Astrocyte (in vitro differentiated cells and primary cell): ENCODE measurements around the gene SCLY.

Experiments used
- EZH2 ChIP-seq: IDR thresholded peaks from 2 replicates; pipeline ENCODE4 v1.6.1; 2012; ENCODE audit warnings: mild to moderate bottlenecking, low read length, inconsistent platforms; ENCODE audit not compliant: insufficient read depth
- TF ChIP-seq, protein P1 (sequence below): IDR thresholded peaks from 2 replicates; pipeline ENCODE4 v1.5.1; 2011; ENCODE audit warnings: low read depth, mild to moderate bottlenecking, inconsistent platforms, low read length, moderate library complexity; ENCODE audit not compliant: insufficient read depth

DNA sequence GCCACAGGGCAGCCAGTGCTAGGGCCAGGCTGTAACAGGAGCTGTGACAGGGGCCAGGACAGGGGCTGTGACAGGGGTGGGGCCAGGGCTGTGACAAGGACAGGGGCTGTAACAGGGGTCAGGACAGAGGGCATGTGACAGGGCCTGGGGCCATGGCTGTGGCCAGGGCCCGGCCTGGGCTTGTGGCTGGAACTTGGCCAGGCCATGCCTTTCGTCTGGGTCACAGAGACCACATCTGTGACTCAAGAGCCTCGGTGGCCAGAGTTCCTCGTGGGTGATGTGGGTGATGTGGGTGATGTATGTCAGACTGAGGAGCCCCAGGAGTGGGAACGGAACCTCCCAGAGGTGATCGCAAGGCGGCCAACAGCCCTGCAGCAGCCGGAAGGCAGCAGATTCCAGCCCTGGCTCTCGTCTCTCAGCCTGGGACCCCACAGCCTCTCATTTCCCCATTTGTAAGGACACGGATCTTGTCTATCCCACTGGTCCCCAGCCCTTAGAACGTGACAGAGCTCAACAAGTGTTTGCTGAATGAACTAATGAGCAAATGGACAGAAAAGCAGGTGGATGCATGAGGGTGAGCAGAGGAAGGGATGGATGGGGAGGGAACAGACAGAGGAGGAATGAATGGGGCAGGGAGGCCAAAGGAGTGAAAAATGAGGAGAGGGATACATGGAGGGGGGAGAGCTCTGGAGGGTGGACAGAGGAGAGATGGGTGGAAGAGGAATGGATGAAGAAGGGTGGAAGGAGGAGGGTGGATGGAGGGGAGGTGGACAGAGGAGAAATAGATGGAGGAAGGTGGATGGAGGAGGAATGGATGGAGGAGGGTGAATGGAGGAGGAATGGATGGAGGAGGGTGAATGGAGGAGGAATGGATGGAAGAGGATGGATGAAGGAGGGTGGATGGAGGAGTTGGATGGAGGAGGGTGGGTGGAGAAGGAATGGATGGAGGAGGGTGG, 56.7 kb downstream of the SCLY start:
- TF ChIP-seq, protein P1, sequence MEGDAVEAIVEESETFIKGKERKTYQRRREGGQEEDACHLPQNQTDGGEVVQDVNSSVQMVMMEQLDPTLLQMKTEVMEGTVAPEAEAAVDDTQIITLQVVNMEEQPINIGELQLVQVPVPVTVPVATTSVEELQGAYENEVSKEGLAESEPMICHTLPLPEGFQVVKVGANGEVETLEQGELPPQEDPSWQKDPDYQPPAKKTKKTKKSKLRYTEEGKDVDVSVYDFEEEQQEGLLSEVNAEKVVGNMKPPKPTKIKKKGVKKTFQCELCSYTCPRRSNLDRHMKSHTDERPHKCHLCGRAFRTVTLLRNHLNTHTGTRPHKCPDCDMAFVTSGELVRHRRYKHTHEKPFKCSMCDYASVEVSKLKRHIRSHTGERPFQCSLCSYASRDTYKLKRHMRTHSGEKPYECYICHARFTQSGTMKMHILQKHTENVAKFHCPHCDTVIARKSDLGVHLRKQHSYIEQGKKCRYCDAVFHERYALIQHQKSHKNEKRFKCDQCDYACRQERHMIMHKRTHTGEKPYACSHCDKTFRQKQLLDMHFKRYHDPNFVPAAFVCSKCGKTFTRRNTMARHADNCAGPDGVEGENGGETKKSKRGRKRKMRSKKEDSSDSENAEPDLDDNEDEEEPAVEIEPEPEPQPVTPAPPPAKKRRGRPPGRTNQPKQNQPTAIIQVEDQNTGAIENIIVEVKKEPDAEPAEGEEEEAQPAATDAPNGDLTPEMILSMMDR, result no peak
- TF ChIP-seq EZH2, result no peak
